ENCODE data around the gene TNFAIP8.
A peak's percentile ranks its signal among the peaks of the same experiment; 100 is the strongest.

- TF ChIP-seq CTCF (IDR thresholded peaks at IDR 0.05; ENCODE audit: low read depth, low read length) (peak; percentile 58), EZH2phosphoT487 (IDR thresholded peaks at IDR 0.05; ENCODE audit: low read depth) (no peak)
These were observed 40.3 kb upstream of the TNFAIP8 start for GRCh38 chr5:119315516-119315949.

All from OCI-LY3 (cell line).